Smooth muscle cell (in vitro differentiated cells): ENCODE results near the gene PHLDA3. TPM values are rescaled to one million over a fixed set of nuclear protein-coding genes. Genes with fewer than 3 reads are reported as not detected.
A peak's percentile ranks its signal among the peaks of the same experiment; 100 is the strongest.

ENCODE experiments used
- DNase-seq: peaks from one replicate; lab custom pipeline; 2025; ENCODE audit not compliant: unreplicated experiment; lab: John Stamatoyannopoulos, UW
- H2AFZ ChIP-seq: fragments of 200-600 bp; sonication (generic); 2 replicates; pipeline ENCODE4 v1.6.0; 2016; ENCODE audit warnings: antibody characterized with exemption, low read depth, mild to moderate bottlenecking
- H3F3A ChIP-seq: fragments of 200-600 bp; sonication (generic); 2 replicates; pipeline ENCODE4 v1.6.0; 2017; ENCODE audit warnings: antibody characterized with exemption, low read depth
- H3K27ac ChIP-seq: fragments of 200-600 bp; sonication (generic); 2 replicates; pipeline ENCODE4 v1.5.1; 2016; ENCODE audit warnings: low read depth, mild to moderate bottlenecking
- H3K27me3 ChIP-seq: fragments of 200-600 bp; sonication (generic); 2 replicates; pipeline ENCODE4 v1.6.1; 2016; ENCODE audit warnings: low read depth, mild to moderate bottlenecking
- H3K36me3 ChIP-seq: fragments of 200-600 bp; sonication (generic); 2 replicates; pipeline ENCODE4 v1.5.1; 2016; ENCODE audit warnings: low read depth
- H3K4me1 ChIP-seq: fragments of 200-600 bp; sonication (generic); 2 replicates; pipeline ENCODE4 v1.5.1; 2016; ENCODE audit warnings: low read depth
- H3K4me2 ChIP-seq: fragments of 200-600 bp; sonication (generic); 2 replicates; pipeline ENCODE4 v1.6.0; 2016; ENCODE audit warnings: mild to moderate bottlenecking
- H3K4me3 ChIP-seq: fragments of 200-600 bp; sonication (generic); 2 replicates; pipeline ENCODE4 v1.5.1; 2016; ENCODE audit warnings: mild to moderate bottlenecking
- H3K79me2 ChIP-seq: fragments of 200-600 bp; sonication (generic); 2 replicates; pipeline ENCODE4 v1.6.0; 2016; ENCODE audit warnings: low read depth, mild to moderate bottlenecking
- H3K9ac ChIP-seq: fragments of 200-600 bp; sonication (generic); 2 replicates; pipeline ENCODE4 v1.6.0; 2016; ENCODE audit warnings: low read depth
- H3K9me3 ChIP-seq: fragments of 200-600 bp; sonication (generic); replicated peaks from 2 replicates; pipeline ENCODE4 v1.5.1; 2016; ENCODE audit warnings: low read depth
- H4K20me1 ChIP-seq: fragments of 200-600 bp; sonication (generic); 2 replicates; pipeline ENCODE4 v1.6.0; 2016; ENCODE audit warnings: low read depth
- CTCF ChIP-seq: fragments of 200-600 bp; sonication (generic); IDR thresholded peaks from 2 replicates; pipeline ENCODE4 v1.5.1; 2017; ENCODE audit warnings: borderline replicate concordance, mild to moderate bottlenecking, antibody characterized with exemption; ENCODE audit not compliant: insufficient read depth, poor library complexity, severe bottlenecking
- WGBS: methylation state at CpG from one replicate; pipeline ENCODE4 v1.1.7; 2016; ENCODE audit warnings: low lambda C conversion rate; 5-methylcytosine and 5-hydroxymethylcytosine counted together
- polyA plus RNA-seq: library from polyadenylated mRNA; unstranded; fragments of >200 nt; fragmentation: Nextera tagmentation; extraction: Ambion mirVana; gene quantifications from 2 replicates; pipeline ENCODE4 v1.2.1, GENCODE V29; 2016
- total RNA-seq: library from RNA; depleted of rRNA; stranded (reverse); fragments of >200 nt; gene quantifications from 2 replicates; pipeline ENCODE4 v1.2.3, GENCODE V29; 2014

The PHLDA3 gene
- total and polyA plus RNA-seq, 2 experiments from 2014 or later, result 87.8 to 340 TPM

- H3K27ac ChIP-seq, result no peak overlapping the region
- 42% methylated on average over 12 of the region's 12 CpGs for WGBS
- TF ChIP-seq CTCF, result no peak
- no peaks in the 10 kb centered on the region for H4K20me1 ChIP-seq
- no peak for DNase-seq
- peaks cover 10% of the 10 kb centered on the region for H3K4me1 ChIP-seq
- H3K36me3 ChIP-seq, result no peaks in the 10 kb centered on the region
- no peaks in the 10 kb centered on the region for H3F3A ChIP-seq
- H3K4me2 ChIP-seq, result peak overlapping the region; percentile 57
- H3K9me3 ChIP-seq, result no peaks in the 10 kb centered on the region
- H3K4me3 ChIP-seq, result no peak overlapping the region
- H3K9ac ChIP-seq, result no peak overlapping the region
- no peaks in the 10 kb centered on the region for H3K27me3 ChIP-seq
- H3K79me2 ChIP-seq, result no peaks in the 10 kb centered on the region
- H2AFZ ChIP-seq, result no peak overlapping the region
Observed at GRCh38 chr1:201419746-201420607, 49.0 kb downstream of the PHLDA3 start.

- no peaks in the 10 kb centered on the region for H4K20me1 ChIP-seq
- DNase-seq, result no peak
- H3K4me3 ChIP-seq, result no peak overlapping the region
- no peak overlapping the region for H3K4me2 ChIP-seq
- H3K9ac ChIP-seq, result no peak overlapping the region
- H3K9me3 ChIP-seq, result no peaks in the 10 kb centered on the region
- 84% methylated on average over 4 of the region's 4 CpGs for WGBS
- H3K79me2 ChIP-seq, result no peaks in the 10 kb centered on the region
- no peak for TF ChIP-seq CTCF
- H3K4me1 ChIP-seq, result peaks cover 10% of the 10 kb centered on the region
- no peaks in the 10 kb centered on the region for H3K27me3 ChIP-seq
- H3K27ac ChIP-seq, result no peak overlapping the region
- H3F3A ChIP-seq, result no peaks in the 10 kb centered on the region
- H3K36me3 ChIP-seq, result no peaks in the 10 kb centered on the region
- H2AFZ ChIP-seq, result no peak overlapping the region
Observed at GRCh38 chr1:201419256-201419655, 49.7 kb downstream of the PHLDA3 start.

- Histone ChIP-seq H4K20me1 (no peaks in the 10 kb centered on the region), H3K4me3 (no peak overlapping the region), H3K36me3 (no peaks in the 10 kb centered on the region), H2AFZ (no peak overlapping the region), H3K27me3 (no peaks in the 10 kb centered on the region), H3K9me3 (no peaks in the 10 kb centered on the region), H3K4me2 (no peak overlapping the region), H3K9ac (no peak overlapping the region), H3K79me2 (no peaks in the 10 kb centered on the region), H3F3A (no peaks in the 10 kb centered on the region), H3K4me1 (peaks cover 10% of the 10 kb centered on the region), H3K27ac (no peak overlapping the region)
- TF ChIP-seq CTCF, result no peak
- DNase-seq, result no peak
- 98% methylated on average over 3 of the region's 3 CpGs for WGBS
Observed at GRCh38 chr1:201418461-201418860, 50.5 kb downstream of the PHLDA3 start.

Other genes starting within 250 kb of the PHLDA3 start
- gene PKP1, start 185.7 kb downstream of the PHLDA3 start, total RNA-seq, result 43.6 and 52.5 TPM in 2 replicates
- gene PKP1, start 185.7 kb downstream of the PHLDA3 start, polyA plus RNA-seq, result 26.9 and 30.3 TPM in 2 replicates
- gene TNNT2, start 91.5 kb downstream of the PHLDA3 start, total RNA-seq, result 2.6 and 4.4 TPM in 2 replicates
- gene TNNT2, start 91.5 kb downstream of the PHLDA3 start, polyA plus RNA-seq, result 6.3 and 6.5 TPM in 2 replicates
- 8.8 and 17.6 TPM in 2 replicates for gene LAD1, start 69.9 kb downstream of the PHLDA3 start, total RNA-seq
- gene LAD1, start 69.9 kb downstream of the PHLDA3 start, polyA plus RNA-seq, result 6.9 and 15.1 TPM in 2 replicates
- 1.7 and 1.9 TPM in 2 replicates for gene TNNI1, start 47.5 kb downstream of the PHLDA3 start, total RNA-seq
- gene TNNI1, start 47.5 kb downstream of the PHLDA3 start, polyA plus RNA-seq, result 8.0 and 13.8 TPM in 2 replicates
- 317 and 345 TPM in 2 replicates for gene CSRP1, start 37.9 kb upstream of the PHLDA3 start, total RNA-seq
- 202 and 215 TPM in 2 replicates for gene CSRP1, start 37.9 kb upstream of the PHLDA3 start, polyA plus RNA-seq
- 52.3 and 60.1 TPM in 2 replicates for gene NAV1, start 69.9 kb upstream of the PHLDA3 start, total RNA-seq
- gene NAV1, start 69.9 kb upstream of the PHLDA3 start, polyA plus RNA-seq, result 65.2 and 71.1 TPM in 2 replicates